Measurements from ENCODE around the gene CNTNAP2. TPM values are rescaled to one million over a fixed set of nuclear protein-coding genes. Genes with fewer than 3 reads are reported as not detected.
"Not testable (repeated sequence)": the region's sequence is repeated elsewhere in the genome, so short reads cannot be mapped to it uniquely, and the experiment has no call there.

The CNTNAP2 gene
- total RNA-seq, 1 donor from 2014 or later = under 0.01 TPM

DNA sequence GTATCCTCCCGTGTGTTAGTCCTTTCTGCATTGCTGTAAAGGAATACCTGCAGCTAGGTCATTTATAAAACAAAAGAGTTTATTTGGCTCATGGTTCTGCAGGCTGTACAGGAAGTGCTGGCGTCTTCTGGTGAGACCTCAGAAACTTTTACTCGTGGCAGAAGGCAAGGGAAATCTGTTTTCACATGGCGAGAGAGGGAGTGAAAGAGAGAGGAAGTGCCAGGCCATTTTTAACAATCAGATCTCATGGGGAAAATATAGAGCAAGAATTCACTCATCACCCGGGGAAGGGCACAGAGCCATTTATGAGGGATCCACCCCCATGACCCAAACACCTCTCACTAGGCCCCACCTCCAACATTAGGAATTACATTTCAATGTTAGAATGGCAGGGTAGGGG lies 952.2 kb downstream of the CNTNAP2 start:
- DNase-seq (ENCODE audit: extremely low read depth, low read depth, low spot score) = no peak

DNA sequence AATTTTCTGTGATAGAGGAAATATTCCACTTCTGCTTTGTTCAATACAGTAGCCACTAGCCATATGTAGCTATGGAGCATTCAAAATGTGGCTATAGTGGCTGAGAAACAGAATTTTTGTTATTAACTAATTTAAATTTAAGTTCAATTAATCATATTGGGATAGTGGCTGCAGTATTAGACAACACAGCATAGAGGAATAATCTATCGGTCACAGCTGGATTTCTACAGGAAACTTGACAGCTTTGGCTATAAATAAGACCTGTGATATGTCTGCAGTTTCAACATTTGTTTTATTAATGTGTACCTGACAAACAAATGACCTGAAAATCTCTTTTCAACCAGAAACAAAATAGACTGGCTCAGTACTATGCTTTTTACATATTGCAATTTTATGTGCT lies 953.2 kb downstream of the CNTNAP2 start:
- no peak for DNase-seq (ENCODE audit: extremely low read depth, low read depth, low spot score)

DNA sequence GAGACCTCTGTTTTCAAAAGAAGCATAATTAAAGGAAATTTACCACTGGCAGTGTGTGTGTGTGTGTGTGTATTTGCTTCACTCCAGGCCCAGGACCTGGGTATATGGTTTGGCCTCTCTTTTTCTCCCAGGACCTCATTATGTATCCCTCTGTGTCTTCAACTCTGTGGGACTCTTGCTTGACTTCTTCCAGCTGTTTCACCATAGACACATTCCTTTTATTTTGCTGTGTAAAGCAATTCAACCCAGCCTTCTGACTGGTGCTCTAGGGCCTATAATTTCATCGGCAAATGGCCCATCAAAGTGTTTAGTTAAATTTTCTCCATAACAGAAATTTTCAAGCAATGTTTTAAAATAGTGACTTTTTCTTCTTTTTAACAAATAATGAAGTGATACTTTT lies 954.3 kb downstream of the CNTNAP2 start:
- no peak for DNase-seq (ENCODE audit: extremely low read depth, low read depth, low spot score)

DNA sequence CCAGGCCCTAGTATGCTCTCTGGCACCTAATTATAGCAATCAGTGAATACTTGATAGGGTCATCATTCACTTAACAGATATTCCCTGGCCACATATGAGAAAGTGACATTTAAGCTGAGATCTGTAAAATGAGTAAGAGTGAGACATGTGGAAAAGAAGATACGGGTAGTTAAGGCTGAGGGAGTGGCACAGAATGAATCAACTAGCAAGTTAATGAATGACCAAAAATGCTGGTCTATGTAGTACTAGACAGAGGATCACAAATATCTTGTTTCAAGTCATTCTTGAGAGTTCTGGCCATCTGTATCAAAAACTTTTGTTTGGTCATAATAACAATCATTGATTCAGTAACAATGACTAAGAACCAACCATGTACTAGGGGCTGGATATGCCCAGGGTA lies 954.9 kb downstream of the CNTNAP2 start:
- DNase-seq (ENCODE audit: extremely low read depth, low read depth, low spot score) = no peak

DNA sequence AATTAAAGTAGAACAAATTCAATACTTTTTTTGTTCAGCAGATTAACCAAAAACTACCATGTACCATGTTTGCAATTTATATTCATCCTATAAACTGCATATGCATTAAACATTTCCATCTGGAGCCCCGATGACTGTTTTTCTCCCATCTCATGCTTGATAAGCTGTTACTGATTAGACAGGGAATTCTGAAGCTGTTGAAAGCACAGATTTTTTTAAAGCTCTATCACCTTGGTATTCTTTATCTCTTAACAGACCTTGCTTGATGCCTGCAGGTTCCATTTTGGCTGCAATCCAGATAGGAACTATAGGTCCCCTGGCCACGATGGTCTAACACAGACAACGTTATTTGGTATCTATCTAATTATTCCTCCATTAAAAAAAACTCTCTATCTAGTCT lies 961.7 kb downstream of the CNTNAP2 start:
- DNase-seq (ENCODE audit: extremely low read depth, low read depth, low spot score) = no peak

DNA sequence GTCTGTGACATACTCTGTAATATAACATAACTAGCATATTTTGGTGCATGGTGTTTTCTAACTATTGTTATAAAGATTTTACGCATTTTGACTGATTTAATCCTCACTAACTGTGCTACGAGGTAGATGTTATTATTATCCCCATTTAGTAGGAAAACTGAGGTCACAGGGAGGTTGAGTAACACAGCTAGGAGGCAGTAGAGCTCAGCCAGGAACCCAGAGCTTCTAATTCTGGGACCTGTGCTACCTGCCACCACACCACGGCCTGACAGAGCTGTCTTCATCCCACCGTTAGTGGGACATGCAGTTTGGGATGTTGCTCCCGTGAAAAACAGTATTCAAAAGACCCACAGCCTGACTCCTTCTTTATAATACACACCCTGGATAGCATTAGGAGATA lies 962.5 kb downstream of the CNTNAP2 start:
- no peak for DNase-seq (ENCODE audit: extremely low read depth, low read depth, low spot score)

DNA sequence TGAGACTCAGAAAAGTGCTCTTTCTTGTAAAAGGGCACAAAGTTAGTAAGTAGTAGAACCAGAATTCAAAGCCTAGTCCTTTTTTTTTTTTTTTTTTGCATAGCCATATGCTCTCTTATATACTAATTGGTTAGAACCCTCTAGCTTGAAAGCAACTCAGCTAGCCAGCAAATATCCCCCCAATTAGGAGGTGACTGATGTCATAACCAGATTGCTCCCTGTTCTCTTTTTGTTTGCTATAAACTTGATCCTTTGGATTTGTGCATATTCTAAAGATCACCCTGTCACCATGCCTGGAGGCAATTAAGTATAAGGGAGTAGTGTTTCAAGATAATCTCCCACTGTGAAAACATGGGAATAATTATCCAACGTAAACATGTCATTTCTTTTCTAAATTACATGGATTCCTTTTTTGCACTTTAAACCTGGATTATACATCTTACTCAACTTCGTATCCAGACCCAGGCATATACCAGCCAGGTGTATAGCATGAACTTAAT lies 963.4 kb downstream of the CNTNAP2 start:
- DNase-seq (ENCODE audit: extremely low read depth, low read depth, low spot score) = no peak

DNA sequence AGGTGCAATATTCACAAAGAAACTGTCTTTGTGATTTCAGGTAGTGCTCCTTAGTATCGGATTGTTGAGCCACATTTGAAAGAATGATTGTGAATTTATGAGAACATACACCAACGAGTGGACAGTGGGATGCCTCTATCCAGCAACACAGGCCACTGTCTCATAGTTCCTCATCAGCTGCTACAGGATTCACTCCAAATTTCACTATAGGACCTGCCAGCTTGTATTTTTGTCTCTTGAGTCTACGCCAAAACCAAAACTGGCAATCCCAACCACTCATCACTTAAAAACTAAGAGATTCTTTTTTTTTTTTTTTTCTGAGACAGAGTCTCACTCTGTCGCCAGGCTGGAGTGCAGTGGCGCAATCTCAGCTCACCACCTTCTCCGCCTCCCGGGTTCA lies 964.5 kb downstream of the CNTNAP2 start:
- no peak for DNase-seq (ENCODE audit: extremely low read depth, low read depth, low spot score)

DNA sequence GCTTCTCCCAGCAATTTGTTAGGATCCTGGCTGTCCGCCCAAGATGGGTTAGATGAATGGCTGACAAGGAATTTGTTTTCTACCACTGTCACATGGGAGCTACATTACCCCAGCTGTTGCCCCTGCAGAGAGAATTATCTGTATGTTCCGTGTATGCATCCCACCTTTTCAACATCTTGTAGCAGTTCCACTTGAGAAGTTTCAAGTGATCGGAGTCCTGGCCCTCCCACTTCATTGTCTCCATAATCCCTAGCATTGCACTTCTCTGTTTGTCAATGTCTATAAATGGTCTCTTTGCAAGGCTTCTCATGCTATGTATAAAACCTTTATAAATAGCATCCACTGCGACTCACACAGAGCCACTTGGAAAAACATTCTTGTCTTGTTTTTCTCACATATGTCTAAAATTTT lies 972.5 kb downstream of the CNTNAP2 start:
- DNase-seq (ENCODE audit: extremely low read depth, low read depth, low spot score) = no peak

DNA sequence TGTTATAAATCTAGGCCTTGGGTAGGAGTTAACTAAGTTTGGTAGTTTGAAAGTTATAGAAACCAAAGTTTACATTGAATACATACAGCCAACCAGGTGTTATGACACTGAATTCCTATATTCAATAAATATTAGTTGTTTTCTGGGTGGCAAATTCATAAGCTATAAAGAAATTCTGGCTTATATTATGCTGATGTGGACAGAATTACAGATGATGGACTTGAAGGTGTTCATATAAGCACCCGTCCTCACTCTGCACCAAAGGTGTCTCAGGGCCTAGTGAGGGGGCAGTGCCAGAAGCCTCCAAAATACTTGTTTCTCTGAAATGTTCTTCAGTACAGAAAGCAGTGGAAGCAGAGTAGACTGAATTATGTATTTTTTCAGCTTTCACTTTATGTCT lies 973.0 kb downstream of the CNTNAP2 start:
- DNase-seq (ENCODE audit: extremely low read depth, low read depth, low spot score) = no peak

DNA sequence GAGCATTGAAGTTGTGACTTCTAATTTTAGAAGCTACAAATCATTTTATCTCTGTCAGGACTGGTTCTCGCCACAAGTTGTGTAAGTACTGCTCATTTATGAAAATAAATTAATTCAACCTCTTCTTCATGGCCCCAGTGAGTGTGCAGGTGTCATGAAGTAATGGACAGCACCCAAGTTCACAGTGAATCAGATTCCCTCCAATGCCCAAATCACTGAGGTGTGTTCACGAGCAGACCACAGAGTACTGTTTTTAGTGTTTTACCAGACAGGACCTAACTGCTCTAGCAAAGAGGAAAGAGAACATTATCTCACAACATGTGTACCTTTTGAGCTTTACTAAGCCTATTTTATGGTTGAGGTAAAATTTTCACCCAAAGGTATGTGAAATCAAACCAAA lies 980.0 kb downstream of the CNTNAP2 start:
- no peak for DNase-seq (ENCODE audit: extremely low read depth, low read depth, low spot score)

DNA sequence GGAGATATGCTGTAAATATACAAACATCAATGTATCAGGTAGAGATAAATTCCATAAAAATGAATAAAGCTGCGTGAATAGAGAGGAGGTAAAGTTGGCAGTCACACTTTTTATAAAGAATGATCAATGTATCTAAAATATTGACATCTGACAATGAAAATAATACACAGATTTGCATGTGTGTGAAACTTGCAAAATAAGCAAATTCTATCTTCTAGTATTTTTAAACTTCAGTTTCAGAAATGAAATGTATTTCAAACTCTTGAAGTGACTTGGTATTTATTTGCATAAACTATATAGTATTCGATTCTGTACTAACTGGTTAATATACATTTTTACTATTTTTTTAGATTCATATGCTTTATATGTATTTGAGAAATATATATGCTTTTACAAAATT lies 986.6 kb downstream of the CNTNAP2 start:
- DNase-seq (ENCODE audit: extremely low read depth, low read depth, low spot score) = no peak

DNA sequence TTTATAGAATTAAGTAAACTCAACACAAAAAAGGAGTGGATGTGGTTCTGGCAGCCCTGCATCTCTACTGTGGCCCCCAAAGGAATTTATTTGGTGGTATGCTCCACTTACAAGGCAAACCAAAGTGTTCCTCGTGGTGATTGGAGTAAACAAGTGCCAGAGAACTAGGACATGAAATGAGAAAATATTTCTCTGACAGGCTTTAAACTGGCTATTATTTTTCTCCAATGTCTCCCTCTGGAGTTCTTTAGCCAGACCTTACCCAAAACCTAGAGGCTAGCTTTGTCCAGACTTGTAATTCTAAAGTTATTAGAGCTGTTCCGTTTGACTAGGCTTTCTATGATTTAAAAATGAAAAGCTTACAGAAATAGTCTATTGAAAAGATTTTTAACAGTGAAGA lies 990.1 kb downstream of the CNTNAP2 start:
- DNase-seq (ENCODE audit: extremely low read depth, low read depth, low spot score) = no peak

DNA sequence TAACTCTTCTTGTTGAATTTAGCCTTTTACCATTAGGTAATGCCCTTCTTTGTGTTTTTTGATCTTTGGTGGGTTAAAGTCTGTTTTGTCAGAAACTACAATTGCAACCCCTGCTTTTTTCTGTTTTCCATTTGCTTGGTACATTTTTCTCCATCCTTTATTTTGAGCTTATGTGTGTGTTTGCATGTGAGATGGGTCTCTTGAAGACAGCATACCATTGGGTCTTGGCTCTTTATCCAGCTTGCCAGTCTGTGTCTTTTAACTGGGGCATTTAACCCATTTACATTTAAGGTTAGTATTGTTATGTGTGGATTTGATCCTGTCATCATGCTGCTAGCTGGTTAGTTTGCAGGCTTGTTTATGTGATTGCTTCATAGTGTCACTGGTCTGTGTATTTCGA lies 997.9 kb downstream of the CNTNAP2 start:
- DNase-seq (ENCODE audit: extremely low read depth, low read depth, low spot score) = not testable (repeated sequence)

DNA sequence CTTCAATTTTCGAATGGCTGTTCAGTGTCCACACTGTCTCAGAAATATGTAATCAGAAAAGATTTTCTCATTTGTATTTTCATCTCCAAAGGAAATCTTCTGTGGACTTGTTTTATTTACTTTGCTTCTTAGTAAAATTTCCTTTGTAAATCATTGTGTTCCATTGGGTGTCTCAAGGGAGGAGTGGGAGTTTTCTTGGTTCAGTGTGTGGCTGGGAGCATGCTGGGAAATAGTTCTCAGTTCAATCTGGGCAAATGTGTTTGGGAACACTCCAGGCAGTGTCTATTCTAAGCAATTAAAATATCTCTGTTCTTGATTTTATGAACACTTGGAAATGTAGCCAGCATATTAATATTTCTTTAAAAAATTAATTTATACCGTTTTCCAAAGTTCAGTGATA lies 1019.8 kb downstream of the CNTNAP2 start:
- DNase-seq (ENCODE audit: extremely low read depth, low read depth, low spot score) = no peak

DNA sequence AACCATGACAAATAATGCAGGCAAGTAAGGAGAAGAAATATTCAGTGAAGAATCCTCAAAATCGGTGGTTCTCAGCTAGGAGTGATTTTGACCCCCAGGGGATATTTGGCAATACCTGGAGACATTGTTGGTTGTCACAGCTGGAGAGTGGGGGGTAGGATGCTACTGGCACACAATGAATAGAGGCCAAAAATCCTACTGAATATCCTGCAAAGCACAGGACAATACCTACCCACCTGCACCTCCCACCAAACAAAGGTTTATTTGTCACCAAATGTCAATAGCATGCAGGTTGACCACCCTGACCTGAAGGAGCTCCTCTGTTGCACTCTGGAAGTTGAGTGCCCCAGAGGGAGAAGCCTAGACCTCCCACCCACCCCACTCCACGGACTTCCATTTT lies 1028.6 kb downstream of the CNTNAP2 start:
- DNase-seq (ENCODE audit: extremely low read depth, low read depth, low spot score) = no peak

DNA sequence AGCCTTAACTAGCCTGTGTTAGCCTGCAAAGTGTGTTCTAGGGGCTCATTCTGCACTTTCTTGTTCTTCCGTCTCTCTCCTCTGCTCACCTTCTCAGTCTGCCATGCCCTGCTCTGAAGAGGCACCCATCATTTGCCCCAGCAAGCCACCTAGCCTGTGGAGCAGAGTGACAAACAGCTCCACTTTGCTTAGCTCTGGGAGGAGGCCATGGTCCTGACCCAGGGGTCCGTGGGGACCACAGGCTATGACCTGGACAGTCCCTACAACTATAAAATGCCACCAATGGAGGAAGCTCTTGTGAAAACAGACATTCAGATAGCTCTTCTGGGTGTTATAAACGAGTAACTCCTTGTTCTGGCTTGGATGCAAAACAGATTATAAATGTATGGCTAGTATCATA lies 1029.6 kb downstream of the CNTNAP2 start:
- DNase-seq (ENCODE audit: extremely low read depth, low read depth, low spot score) = no peak

DNA sequence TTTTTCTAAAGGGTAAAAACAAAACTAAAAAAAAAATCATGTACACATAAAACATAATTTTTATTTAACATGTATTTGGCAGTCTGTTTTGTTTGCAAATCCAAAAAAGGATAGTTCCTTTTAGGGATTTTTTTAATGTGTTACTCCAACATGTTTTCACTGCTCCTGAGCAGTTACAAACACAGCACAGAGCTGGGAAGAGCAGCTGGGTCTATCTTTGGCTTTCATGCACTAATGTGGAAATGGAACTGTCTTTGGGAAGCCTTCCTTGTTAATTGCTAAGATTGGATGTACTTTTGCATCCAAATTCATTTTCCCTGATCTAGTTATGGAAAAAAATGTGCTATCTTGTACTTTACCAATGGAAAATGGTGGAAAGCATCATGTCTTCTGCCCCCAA lies 1035.1 kb downstream of the CNTNAP2 start:
- no peak for DNase-seq (ENCODE audit: extremely low read depth, low read depth, low spot score)

DNA sequence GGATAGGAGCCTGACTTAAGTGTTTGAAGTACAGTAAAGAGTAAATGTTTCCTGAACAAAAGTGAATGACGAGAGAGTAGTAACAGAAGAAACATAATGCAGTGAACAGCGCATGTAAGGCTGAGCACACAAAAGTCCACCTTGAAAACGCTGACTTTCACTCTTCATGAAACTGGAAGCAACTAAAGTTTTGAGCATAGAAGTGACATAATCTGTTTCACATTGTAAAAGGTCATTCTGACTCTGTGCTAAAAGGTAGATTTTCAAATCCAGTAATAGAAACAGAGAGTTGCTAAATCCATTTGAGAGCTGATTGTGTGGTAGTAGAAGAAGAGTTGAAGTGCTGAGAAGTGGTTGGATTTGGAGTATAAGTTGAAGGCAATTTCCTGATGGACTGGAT lies 1037.0 kb downstream of the CNTNAP2 start:
- DNase-seq (ENCODE audit: extremely low read depth, low read depth, low spot score) = no peak

DNA sequence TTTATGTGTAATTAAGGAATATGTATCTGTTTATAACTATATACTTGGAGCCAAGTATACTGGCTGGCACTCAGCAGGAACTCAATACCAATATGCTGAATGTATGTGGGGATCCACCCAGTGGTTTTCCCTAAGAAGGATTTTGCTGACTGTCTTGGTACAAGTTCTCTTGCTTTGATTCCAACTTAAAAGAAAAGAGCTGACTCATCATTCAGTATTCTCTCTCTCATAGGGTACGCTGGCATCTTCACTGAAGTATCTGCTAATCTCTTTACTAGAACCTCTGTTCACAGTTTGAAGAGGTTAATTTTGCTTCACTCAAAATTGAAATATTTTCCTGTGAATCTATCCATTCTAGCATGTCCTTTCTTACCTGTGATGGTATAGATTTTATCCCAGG lies 1044.8 kb downstream of the CNTNAP2 start:
- no peak for DNase-seq (ENCODE audit: extremely low read depth, low read depth, low spot score)

DNA sequence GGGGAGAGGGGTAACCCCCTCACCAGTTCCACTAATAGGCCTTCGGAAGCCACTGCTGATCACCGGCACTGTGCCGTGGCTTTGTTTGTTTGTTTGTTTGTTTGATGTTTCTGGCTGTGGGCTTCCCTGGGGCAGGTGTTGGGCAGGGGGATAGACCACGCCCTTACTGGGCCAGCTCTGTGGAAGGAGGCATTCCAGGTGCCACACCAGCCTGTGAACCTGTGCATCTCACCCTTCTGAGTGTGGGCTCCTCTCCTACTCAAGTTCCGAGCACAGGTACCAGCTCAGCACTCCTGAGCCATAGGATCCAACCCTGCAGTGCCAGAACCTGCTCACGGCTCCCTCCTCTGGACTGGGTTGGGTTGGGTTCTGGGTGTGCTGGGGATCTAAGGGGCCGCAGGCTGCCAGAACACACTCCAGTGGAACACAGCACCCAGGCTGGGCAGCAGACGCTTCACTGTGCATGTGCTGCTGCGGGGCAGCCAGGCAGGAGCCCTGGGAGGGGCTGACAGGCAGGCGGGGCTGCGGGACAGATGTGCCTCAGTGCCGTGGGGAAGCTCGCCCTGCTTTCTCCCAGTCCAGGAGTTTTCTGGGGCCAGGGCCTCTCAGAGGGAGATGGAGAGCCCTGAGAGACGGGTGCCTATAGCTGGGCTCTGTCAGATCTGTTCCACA lies 1053.9 kb downstream of the CNTNAP2 start:
- DNase-seq (ENCODE audit: extremely low read depth, low read depth, low spot score) = no peak

DNA sequence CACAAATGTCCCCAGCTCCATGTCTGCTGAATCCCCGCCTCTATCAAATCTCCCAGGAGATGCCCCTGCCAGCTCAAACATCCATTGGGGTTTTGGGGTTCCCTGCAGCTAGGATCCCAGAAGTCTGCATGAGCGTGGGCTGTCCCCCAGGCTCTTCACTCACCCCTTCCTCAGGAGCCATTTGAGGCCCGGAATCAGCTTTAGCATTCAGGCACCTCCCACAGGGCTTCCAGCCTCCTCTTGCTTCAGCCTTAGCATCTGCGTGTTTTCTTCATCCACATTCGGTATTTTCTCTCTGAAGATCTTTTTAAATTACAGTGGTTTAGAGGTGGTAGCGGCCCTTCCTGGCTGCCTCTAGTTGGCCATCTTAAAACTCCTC lies 1054.4 kb downstream of the CNTNAP2 start:
- DNase-seq (ENCODE audit: extremely low read depth, low read depth, low spot score) = no peak

DNA sequence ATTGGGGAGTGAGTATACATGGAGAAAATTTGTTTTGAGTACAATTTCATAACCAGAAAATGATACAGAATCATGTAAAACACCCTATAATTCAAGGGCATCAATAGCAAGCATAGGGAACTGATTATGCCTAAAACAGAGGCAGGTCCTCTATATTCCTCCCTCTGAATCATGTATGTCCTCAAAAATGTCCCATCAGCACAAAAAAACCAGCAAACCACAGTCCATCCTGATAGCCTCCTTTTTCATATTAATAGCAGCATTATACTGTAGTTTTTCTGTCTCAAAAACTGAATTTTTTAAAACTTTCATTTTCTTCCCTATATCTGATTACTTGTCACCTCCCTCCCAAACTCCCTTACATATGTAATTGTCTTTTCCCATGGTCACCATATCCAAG lies 1057.3 kb downstream of the CNTNAP2 start:
- DNase-seq (ENCODE audit: extremely low read depth, low read depth, low spot score) = no peak

Measured in glomerular endothelial cell (primary cell).